ENCODE data around the gene RAET1G. TPM values are rescaled to one million over a fixed set of nuclear protein-coding genes. Genes with fewer than 3 reads are reported as not detected.
"Not testable (repeated sequence)": the region's sequence is repeated elsewhere in the genome, so short reads cannot be mapped to it uniquely, and the experiment has no call there.

Gene RAET1G
- total RNA-seq, 1 experiment from 2014 or later = 1.5 TPM

GRCh38 chr6:149921361-149921760, 1.6 kb downstream of the RAET1G start:
- Histone ChIP-seq H3K27ac (ENCODE audit: low read length) (no peak overlapping the region), H3K9me3 (ENCODE audit: low read length) (no peaks in the 10 kb centered on the region), H3K36me3 (ENCODE audit: low read depth, low read length) (no peaks in the 10 kb centered on the region; the same call in 1 of the 2 replicates), H3K79me2 (ENCODE audit: low read length) (no peaks in the 10 kb centered on the region), H3F3A (ENCODE audit: low read length, unreplicated experiment) (no peaks in the 10 kb centered on the region), H2AFZ (ENCODE audit: low read length) (no peak overlapping the region), H3K4me1 (ENCODE audit: insufficient read depth, low read length) (peaks cover 8% of the 10 kb centered on the region; the same call in 1 of the 2 replicates), H3K4me2 (ENCODE audit: low read length) (no peak overlapping the region), H3K9me2 (replicated peaks; ENCODE audit: low read length) (no peaks in the 10 kb centered on the region), H3K9ac (ENCODE audit: low read length) (no peak overlapping the region), H3K27me3 (ENCODE audit: low read length) (no peaks in the 10 kb centered on the region), H4K20me1 (ENCODE audit: low read length) (no peaks in the 10 kb centered on the region), H3K4me3 (ENCODE audit: low read length) (no peak overlapping the region)
- no TSS peak for BruUV-seq (replicated peaks)
- ChIA-PET CTCF (no interaction called here), POLR2A (ENCODE audit: unreplicated experiment) (no interaction called here)
- intact Hi-C loops (cut with micrococcal nuclease) = loop anchor here (10.0 kb wide), 1 partner anchor 377 kb away; the partner anchor contains the start of gene PPIL4
- no peak for ATAC-seq
- DNase-seq = no peak
- TF ChIP-seq EZH2 (IDR thresholded peaks at IDR 0.05; ENCODE audit: low read length, unreplicated experiment) = no peak
- TF ChIP-seq EZH2phosphoT487 (IDR thresholded peaks at IDR 0.05; ENCODE audit: borderline replicate concordance, low read length) = no peak
- no peak for TF ChIP-seq CTCF (conservative IDR thresholded peaks at IDR 0.05; ENCODE audit: low read depth, low read length)

- no peaks in the 10 kb centered on the region for H3K27me3 ChIP-seq (ENCODE audit: low read length)
- BruUV-seq (replicated peaks) = no TSS peak
- H2AFZ ChIP-seq (ENCODE audit: low read length) = no peak overlapping the region
- H3K79me2 ChIP-seq (ENCODE audit: low read length) = no peaks in the 10 kb centered on the region
- H3K4me2 ChIP-seq (ENCODE audit: low read length) = no peak overlapping the region
- no peak overlapping the region for H3K4me3 ChIP-seq (ENCODE audit: low read length)
- peaks cover 3% of the 10 kb centered on the region; the same call in 1 of the 2 replicates for H3K4me1 ChIP-seq (ENCODE audit: insufficient read depth, low read length)
- TF ChIP-seq EZH2phosphoT487 (IDR thresholded peaks at IDR 0.05; ENCODE audit: borderline replicate concordance, low read length) (no peak), EZH2 (IDR thresholded peaks at IDR 0.05; ENCODE audit: low read length, unreplicated experiment) (no peak), CTCF (conservative IDR thresholded peaks at IDR 0.05; ENCODE audit: low read depth, low read length) (no peak)
- H4K20me1 ChIP-seq (ENCODE audit: low read length) = no peaks in the 10 kb centered on the region
- H3K9ac ChIP-seq (ENCODE audit: low read length) = no peak overlapping the region
- H3K27ac ChIP-seq (ENCODE audit: low read length) = no peak overlapping the region
- DNase-seq (no peak), ATAC-seq (no peak)
- H3F3A ChIP-seq (ENCODE audit: low read length, unreplicated experiment) = no peaks in the 10 kb centered on the region
- no peaks in the 10 kb centered on the region for H3K36me3 ChIP-seq (ENCODE audit: low read depth, low read length)
- ChIA-PET CTCF (no interaction called here), POLR2A (ENCODE audit: unreplicated experiment) (no interaction called here)
- H3K9me2 ChIP-seq (replicated peaks; ENCODE audit: low read length) = no peaks in the 10 kb centered on the region
- no peaks in the 10 kb centered on the region for H3K9me3 ChIP-seq (ENCODE audit: low read length)
- intact Hi-C loops (cut with micrococcal nuclease) = loop anchor here (10.0 kb wide), 1 partner anchor 375 kb away; the partner anchor contains the start of gene PPIL4
Observed at GRCh38 chr6:149919834-149920225, 3.1 kb downstream of the RAET1G start.

GRCh38 chr6:149919126-149919833, 3.6 kb downstream of the RAET1G start:
- intact Hi-C loops (cut with micrococcal nuclease); H4K20me1 ChIP-seq (ENCODE audit: low read length); CTCF ChIA-PET; H3K79me2 ChIP-seq (ENCODE audit: low read length); H3K27me3 ChIP-seq (ENCODE audit: low read length); H3K27ac ChIP-seq (ENCODE audit: low read length); BruUV-seq (replicated peaks); H3K9me2 ChIP-seq (replicated peaks; ENCODE audit: low read length); H3K9me3 ChIP-seq (ENCODE audit: low read length); H3K9ac ChIP-seq (ENCODE audit: low read length); H3K4me2 ChIP-seq (ENCODE audit: low read length); POLR2A ChIA-PET (ENCODE audit: unreplicated experiment); DNase-seq; H3K4me1 ChIP-seq (ENCODE audit: insufficient read depth, low read length); H3F3A ChIP-seq (ENCODE audit: low read length, unreplicated experiment); ATAC-seq; H3K4me3 ChIP-seq (ENCODE audit: low read length); H3K36me3 ChIP-seq (ENCODE audit: low read depth, low read length); H2AFZ ChIP-seq (ENCODE audit: low read length): not testable (repeated sequence)

Measured in PC-3 (cell line).